Breast epithelium (tissue), 4 donors: Measurements from ENCODE around the gene MACROD1. TPM values are rescaled to one million over a fixed set of nuclear protein-coding genes. Genes with fewer than 3 reads are reported as not detected.

ENCODE experiments used
- DNase-seq, 2 donors: peaks; one replicate each; pipeline ENCODE4 v3.0.0-alpha.2; 2019; ENCODE audit warnings: low spot score in 2 of 2
- H3K27ac ChIP-seq, 2 donors: fragments of 200-600 bp; sonication (generic) in 1 of 2; one replicate each; pipeline ENCODE4 v1.5.1; 2016 to 2019; ENCODE audit warnings: mild to moderate bottlenecking in 1 of 2
- H3K27me3 ChIP-seq, 2 donors: fragments of 200-600 bp; sonication (generic) in 1 of 2; one replicate each; pipeline versions ENCODE4 v1.5.1 to v1.6.0; 2017 to 2019; ENCODE audit warnings: control low read depth in 1 of 2, mild to moderate bottlenecking in 1 of 2
- H3K36me3 ChIP-seq: fragments of 200-600 bp; one replicate; pipeline ENCODE4 v1.5.1; 2019
- H3K4me1 ChIP-seq, 2 donors: fragments of 200-600 bp; sonication (generic); one replicate each; pipeline ENCODE4 v1.5.1; 2016 to 2019; ENCODE audit warnings: control low read depth in 1 of 2
- H3K4me3 ChIP-seq, 3 donors: fragments of 200-600 bp; sonication (generic); 1 replicate in 2 of 3; 2 replicates in 1 of 3; pipeline ENCODE4 v1.5.1; 2016 to 2019; ENCODE audit warnings: mild to moderate bottlenecking in 3 of 3, moderate library complexity in 2 of 3
- H3K9me3 ChIP-seq, 2 donors: fragments of 200-600 bp; sonication (generic) in 1 of 2; one replicate each; pipeline ENCODE4 v1.5.1; 2016 to 2019; ENCODE audit warnings: control low read depth in 1 of 2
- POLR2A ChIP-seq: fragments of 450-650 bp; IDR thresholded peaks from one replicate; pipeline ENCODE4 v1.6.1; 2016; ENCODE audit warnings: antibody characterized with exemption, mild to moderate bottlenecking, moderate library complexity
- POLR2AphosphoS5 ChIP-seq, 3 donors: sonication (generic); formaldehyde crosslinking; IDR thresholded peaks; one replicate each; pipeline ENCODE4 v1.6.1; 2017; ENCODE audit warnings: antibody characterized with exemption in 3 of 3
- intact Hi-C: fragments of 100-400 bp; cut with DNase I; formaldehyde crosslinking; loops from one replicate; pipeline ENCODE4 v1.15.1; 2023; ENCODE audit warnings: low total_unique reads
- total RNA-seq, 3 donors: library from RNA; depleted of rRNA; stranded (reverse); fragments of >200 nt; gene quantifications; one replicate each; pipeline ENCODE4 v1.1.0, GENCODE V29; 2016
- TF ChIP-seq, protein P1 (sequence below), 3 donors: fragments of 450-650 bp; IDR thresholded peaks; one replicate each; pipeline ENCODE4 v1.5.1; 2016 to 2017; ENCODE audit warnings: antibody characterized with exemption in 3 of 3, mild to moderate bottlenecking in 3 of 3, moderate library complexity in 3 of 3

Gene MACROD1
- total RNA-seq, 3 donors from 2014 or later, result 19.7 to 113 (median 40.3) TPM

DNA sequence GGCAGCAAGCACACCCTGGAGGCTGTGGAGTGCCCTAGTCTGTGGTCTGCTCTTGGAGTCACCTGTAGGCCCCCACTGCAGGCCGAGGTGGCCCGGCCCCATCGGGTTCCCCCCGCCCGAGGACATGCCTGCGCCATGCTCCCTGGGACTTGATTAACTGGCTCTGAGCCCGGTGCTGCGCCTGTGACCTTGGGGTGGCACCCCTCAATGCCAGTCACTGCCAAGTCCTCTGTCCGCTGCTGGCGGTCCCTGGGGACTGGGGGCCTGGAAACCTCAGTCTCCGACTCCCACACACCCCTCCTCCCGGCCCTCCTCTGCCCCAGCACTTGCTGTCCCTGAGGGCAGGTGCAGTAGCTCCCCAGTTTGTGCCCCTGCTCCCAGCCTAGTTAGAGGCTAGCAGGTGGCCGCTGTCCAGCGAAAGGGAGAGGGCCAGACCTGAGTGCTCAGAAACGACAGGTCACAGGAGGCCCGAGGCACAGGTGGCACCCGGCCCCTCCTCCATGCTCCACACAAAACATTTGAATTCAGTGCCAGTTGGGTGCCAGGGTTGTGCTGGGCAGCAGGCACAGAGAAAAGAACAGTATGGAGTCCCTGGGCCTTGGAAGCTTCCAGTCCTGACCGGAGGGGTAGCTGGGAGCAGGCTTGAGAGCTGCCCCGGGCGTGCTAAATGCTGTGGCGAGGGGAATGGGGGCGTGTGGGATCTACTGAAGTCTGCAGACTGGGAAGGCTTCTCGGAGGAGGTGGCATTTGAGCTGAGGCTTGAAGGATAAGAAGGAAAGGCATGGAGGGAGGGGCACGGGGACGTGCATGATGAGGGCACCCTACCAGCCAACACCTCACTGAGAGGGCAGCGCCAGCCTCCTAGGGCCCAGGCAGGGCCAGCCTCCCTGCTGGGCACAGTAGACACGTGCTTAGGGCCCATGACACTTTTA is 146.5 kb downstream of the MACROD1 start:
- Histone ChIP-seq H3K27me3 (no peaks in the 10 kb centered on the region), H3K9me3 (no peaks in the 10 kb centered on the region), H3K36me3 (no peaks in the 10 kb centered on the region), H3K4me3 (no peak overlapping the region), H3K27ac (no peak overlapping the region), H3K4me1 (no peaks in the 10 kb centered on the region)
- no peak for DNase-seq
- intact Hi-C loops, result no loop called here
- TF ChIP-seq POLR2A, result no peak
- no peak for TF ChIP-seq POLR2AphosphoS5 (IDR thresholded peaks at IDR 0.05)
- TF ChIP-seq, protein P1, sequence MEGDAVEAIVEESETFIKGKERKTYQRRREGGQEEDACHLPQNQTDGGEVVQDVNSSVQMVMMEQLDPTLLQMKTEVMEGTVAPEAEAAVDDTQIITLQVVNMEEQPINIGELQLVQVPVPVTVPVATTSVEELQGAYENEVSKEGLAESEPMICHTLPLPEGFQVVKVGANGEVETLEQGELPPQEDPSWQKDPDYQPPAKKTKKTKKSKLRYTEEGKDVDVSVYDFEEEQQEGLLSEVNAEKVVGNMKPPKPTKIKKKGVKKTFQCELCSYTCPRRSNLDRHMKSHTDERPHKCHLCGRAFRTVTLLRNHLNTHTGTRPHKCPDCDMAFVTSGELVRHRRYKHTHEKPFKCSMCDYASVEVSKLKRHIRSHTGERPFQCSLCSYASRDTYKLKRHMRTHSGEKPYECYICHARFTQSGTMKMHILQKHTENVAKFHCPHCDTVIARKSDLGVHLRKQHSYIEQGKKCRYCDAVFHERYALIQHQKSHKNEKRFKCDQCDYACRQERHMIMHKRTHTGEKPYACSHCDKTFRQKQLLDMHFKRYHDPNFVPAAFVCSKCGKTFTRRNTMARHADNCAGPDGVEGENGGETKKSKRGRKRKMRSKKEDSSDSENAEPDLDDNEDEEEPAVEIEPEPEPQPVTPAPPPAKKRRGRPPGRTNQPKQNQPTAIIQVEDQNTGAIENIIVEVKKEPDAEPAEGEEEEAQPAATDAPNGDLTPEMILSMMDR (IDR thresholded peaks at IDR 0.05), result no peak

DNA sequence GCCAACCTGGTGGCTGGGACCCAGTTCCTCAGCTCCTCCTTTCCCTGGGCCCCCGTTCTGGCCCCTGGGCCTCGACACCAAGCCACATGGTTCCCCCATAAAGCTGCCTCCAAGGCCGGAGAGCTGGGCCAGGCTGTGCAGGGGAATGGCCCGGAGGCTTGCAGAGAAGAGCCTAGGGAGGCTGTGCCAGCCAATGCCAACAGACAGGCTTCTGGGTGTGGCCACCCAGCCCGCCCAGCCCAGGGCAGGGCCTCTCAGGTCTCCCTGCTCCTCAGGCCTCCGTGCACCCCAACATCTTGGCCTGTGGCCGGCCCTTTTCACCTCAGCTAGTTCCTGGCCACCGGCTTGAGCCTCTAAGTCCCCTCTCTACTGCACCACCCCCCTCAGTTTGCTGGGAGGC is 147.6 kb downstream of the MACROD1 start:
- H3K36me3 ChIP-seq, result no peaks in the 10 kb centered on the region
- H3K4me3 ChIP-seq, result no peak overlapping the region
- intact Hi-C loops, result no loop called here
- no peak overlapping the region for H3K27ac ChIP-seq
- H3K27me3 ChIP-seq, result no peaks in the 10 kb centered on the region
- no peak for DNase-seq
- H3K9me3 ChIP-seq, result no peaks in the 10 kb centered on the region
- H3K4me1 ChIP-seq, result no peaks in the 10 kb centered on the region
- TF ChIP-seq POLR2A (no peak), POLR2AphosphoS5 (IDR thresholded peaks at IDR 0.05) (no peak)
- TF ChIP-seq, protein P1 (IDR thresholded peaks at IDR 0.05), result no peak

DNA sequence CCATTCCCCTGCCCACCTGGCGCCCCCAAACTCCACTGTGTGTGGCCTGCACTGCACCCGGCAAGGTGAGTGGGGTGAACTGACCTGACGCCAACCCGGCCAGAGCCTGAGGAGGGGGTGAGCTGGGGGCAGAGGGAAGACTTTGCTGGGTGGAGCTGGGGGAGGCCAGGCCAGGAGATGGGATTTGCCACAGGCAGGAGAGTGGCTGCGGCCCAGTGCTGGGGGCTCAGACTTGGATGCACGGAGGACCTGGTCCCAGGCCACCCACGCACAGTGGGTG is 148.0 kb downstream of the MACROD1 start:
- Histone ChIP-seq H3K4me3 (no peak overlapping the region), H3K36me3 (no peaks in the 10 kb centered on the region), H3K9me3 (no peaks in the 10 kb centered on the region), H3K27me3 (no peaks in the 10 kb centered on the region), H3K27ac (no peak overlapping the region), H3K4me1 (no peaks in the 10 kb centered on the region)
- TF ChIP-seq POLR2AphosphoS5 (IDR thresholded peaks at IDR 0.05) (no peak), POLR2A (no peak)
- TF ChIP-seq, protein P1 (IDR thresholded peaks at IDR 0.05), result no peak
- no peak for DNase-seq
- intact Hi-C loops, result no loop called here

DNA sequence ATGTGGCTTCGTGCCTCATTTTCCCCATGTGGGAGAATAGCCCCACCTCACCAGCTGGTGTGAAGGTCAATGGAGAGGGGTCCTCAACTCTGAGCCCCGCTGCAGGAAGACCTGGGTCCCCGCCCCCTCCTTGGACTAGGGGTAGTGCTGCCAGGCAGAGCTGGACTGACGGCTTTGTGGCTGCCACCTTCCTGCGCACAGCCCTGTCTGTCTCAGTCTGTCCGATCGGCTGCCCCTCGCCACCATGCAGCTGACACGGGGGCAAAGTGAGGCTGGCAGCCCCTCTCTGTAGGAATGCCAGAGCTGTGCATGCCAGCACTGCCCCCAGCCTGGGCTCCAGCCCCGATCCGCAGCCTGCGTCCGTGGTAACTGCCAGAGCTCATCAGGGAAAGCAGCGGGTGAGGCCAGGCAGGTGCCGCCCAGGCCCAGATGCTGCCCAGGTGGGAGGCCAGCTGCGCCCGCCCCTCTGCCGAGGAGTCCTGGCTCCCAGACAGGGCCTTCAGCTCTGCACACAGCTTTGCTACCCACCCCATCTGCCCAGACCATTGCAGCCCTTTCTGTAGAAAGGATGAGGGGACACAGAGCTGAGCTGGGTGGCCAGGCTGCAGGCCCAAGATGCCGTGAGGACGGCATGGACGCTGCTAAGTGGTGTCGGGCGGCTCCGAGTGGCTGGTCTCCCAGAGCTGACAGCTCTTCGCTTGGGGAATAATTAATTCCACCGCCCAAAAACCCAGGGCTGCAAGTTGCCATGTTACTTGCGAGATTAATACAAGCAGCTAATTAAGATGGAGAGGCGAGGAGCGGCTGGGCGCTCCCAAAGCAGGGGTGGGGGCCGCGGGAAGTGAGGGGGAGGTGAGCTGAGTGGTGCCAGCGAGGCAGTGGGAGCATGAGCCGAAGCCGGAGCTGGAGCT is 149.7 kb downstream of the MACROD1 start:
- no peak for TF ChIP-seq POLR2A
- TF ChIP-seq, protein P1 (IDR thresholded peaks at IDR 0.05), result no peak
- TF ChIP-seq POLR2AphosphoS5 (IDR thresholded peaks at IDR 0.05), result no peak
- Histone ChIP-seq H3K27ac (no peak overlapping the region), H3K36me3 (no peaks in the 10 kb centered on the region), H3K9me3 (no peaks in the 10 kb centered on the region), H3K27me3 (no peaks in the 10 kb centered on the region), H3K4me3 (no peak overlapping the region), H3K4me1 (no peaks in the 10 kb centered on the region)
- DNase-seq, result no peak
- intact Hi-C loops, result no loop called here

DNA sequence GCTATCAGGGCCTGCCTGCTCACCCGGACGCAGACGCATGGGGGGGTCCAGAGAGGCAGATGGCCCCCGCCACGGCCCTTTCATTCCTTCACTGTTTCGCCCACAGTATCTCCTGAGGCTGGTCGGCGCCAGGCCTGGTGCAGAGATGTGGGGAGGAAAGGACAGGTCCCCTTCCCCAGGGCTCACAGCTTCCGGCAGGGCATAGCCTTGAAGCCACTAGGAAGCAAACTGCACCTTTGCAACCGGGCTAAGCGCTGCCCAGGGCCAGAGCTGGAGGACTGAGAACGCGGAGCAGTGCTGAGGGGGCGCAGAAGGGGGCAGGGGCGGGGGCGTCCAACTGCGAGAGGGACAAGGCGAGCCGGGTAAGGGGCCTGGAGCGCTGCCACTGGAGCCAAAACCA is 150.4 kb downstream of the MACROD1 start:
- no peak for DNase-seq
- intact Hi-C loops, result no loop called here
- no peaks in the 10 kb centered on the region for H3K9me3 ChIP-seq

More for the DNA sequence above, 150.4 kb downstream of the MACROD1 start:
- Histone ChIP-seq H3K27ac (no peak overlapping the region), H3K27me3 (no peaks in the 10 kb centered on the region), H3K4me1 (no peaks in the 10 kb centered on the region), H3K4me3 (no peak overlapping the region), H3K36me3 (no peaks in the 10 kb centered on the region)
- TF ChIP-seq POLR2AphosphoS5 (IDR thresholded peaks at IDR 0.05) (no peak), POLR2A (no peak)
- TF ChIP-seq, protein P1 (IDR thresholded peaks at IDR 0.05), result no peak
